T-helper 1 cell treated with Interleukin-12 subunit alpha and Interleukin-12 subunit beta and Interleukin-4 antibody, amounts not matched to agents 30 μg/mL and 1 μg/mL, for 36 hours (primary cell): ENCODE data around the gene RASSF6.
"Not testable (repeated sequence)": the region's sequence is repeated elsewhere in the genome, so short reads cannot be mapped to it uniquely, and the experiment has no call there.

ENCODE experiments used
- H3K27ac Mint-ChIP-seq: one replicate; pipeline ENCODE4 v1.8.0; 2021; ENCODE audit warnings: mild to moderate bottlenecking, mixed read lengths
- H3K27me3 Mint-ChIP-seq: one replicate; pipeline ENCODE4 v1.8.0; 2021; ENCODE audit warnings: low read depth, mixed read lengths
- H3K36me3 Mint-ChIP-seq: one replicate; pipeline ENCODE4 v1.8.0; 2021; ENCODE audit warnings: low read depth, mixed read lengths
- H3K4me1 Mint-ChIP-seq: one replicate; pipeline ENCODE4 v1.8.0; 2021; ENCODE audit warnings: low read depth, mixed read lengths
- H3K4me3 Mint-ChIP-seq: one replicate; pipeline ENCODE4 v1.8.0; 2021; ENCODE audit warnings: mild to moderate bottlenecking, moderate library complexity, mixed read lengths
- H3K9me3 Mint-ChIP-seq: one replicate; pipeline ENCODE4 v1.8.0; 2021; ENCODE audit warnings: mixed read lengths

Gene RASSF6

GRCh38 chr4:73600954-73601353 is 19.3 kb downstream of the RASSF6 start:
- no peaks in the 10 kb centered on the region for H3K36me3 Mint-ChIP-seq
- H3K27ac Mint-ChIP-seq, result no peak overlapping the region
- H3K27me3 Mint-ChIP-seq, result peaks cover 10% of the 10 kb centered on the region
- no peak overlapping the region for H3K4me3 Mint-ChIP-seq
- H3K9me3 Mint-ChIP-seq, result no peaks in the 10 kb centered on the region
- H3K4me1 Mint-ChIP-seq, result peaks cover 6% of the 10 kb centered on the region

- Mint-ChIP-seq H3K4me1 (peaks cover 2% of the 10 kb centered on the region), H3K4me3 (no peak overlapping the region), H3K9me3 (no peaks in the 10 kb centered on the region), H3K27ac (no peak overlapping the region), H3K27me3 (peaks cover 10% of the 10 kb centered on the region), H3K36me3 (no peaks in the 10 kb centered on the region)
Observed at GRCh38 chr4:73599182-73599581, 21.1 kb downstream of the RASSF6 start.

- Mint-ChIP-seq H3K27me3 (peaks cover 10% of the 10 kb centered on the region), H3K36me3 (no peaks in the 10 kb centered on the region), H3K27ac (no peak overlapping the region), H3K4me3 (no peak overlapping the region), H3K9me3 (no peaks in the 10 kb centered on the region), H3K4me1 (peaks cover 2% of the 10 kb centered on the region)
Observed at GRCh38 chr4:73597594-73597993, 22.6 kb downstream of the RASSF6 start.

- H3K36me3 Mint-ChIP-seq, H3K4me3 Mint-ChIP-seq, H3K27ac Mint-ChIP-seq, H3K4me1 Mint-ChIP-seq, H3K9me3 Mint-ChIP-seq, H3K27me3 Mint-ChIP-seq: not testable (repeated sequence)
Observed at GRCh38 chr4:73597183-73597582, 23.1 kb downstream of the RASSF6 start.

GRCh38 chr4:73596001-73596400 is 24.2 kb downstream of the RASSF6 start:
- H3K4me3 Mint-ChIP-seq, result no peak overlapping the region
- H3K36me3 Mint-ChIP-seq, result no peaks in the 10 kb centered on the region
- H3K27ac Mint-ChIP-seq, result no peak overlapping the region
- H3K27me3 Mint-ChIP-seq, result peaks cover 4% of the 10 kb centered on the region
- peaks cover 2% of the 10 kb centered on the region for H3K4me1 Mint-ChIP-seq
- H3K9me3 Mint-ChIP-seq, result no peaks in the 10 kb centered on the region

- no peaks in the 10 kb centered on the region for H3K36me3 Mint-ChIP-seq
- H3K27me3 Mint-ChIP-seq, result peaks cover 6% of the 10 kb centered on the region
- H3K9me3 Mint-ChIP-seq, result no peaks in the 10 kb centered on the region
- no peak overlapping the region for H3K4me3 Mint-ChIP-seq
- H3K4me1 Mint-ChIP-seq, result no peaks in the 10 kb centered on the region
- no peak overlapping the region for H3K27ac Mint-ChIP-seq
Observed at GRCh38 chr4:73593631-73594241, 26.5 kb downstream of the RASSF6 start.

- Mint-ChIP-seq H3K9me3 (no peaks in the 10 kb centered on the region), H3K36me3 (no peaks in the 10 kb centered on the region), H3K4me1 (no peaks in the 10 kb centered on the region), H3K27ac (no peak overlapping the region), H3K4me3 (no peak overlapping the region), H3K27me3 (peaks cover 6% of the 10 kb centered on the region)
Observed at GRCh38 chr4:73589887-73590801, 30.1 kb downstream of the RASSF6 start.

- Mint-ChIP-seq H3K36me3 (no peaks in the 10 kb centered on the region), H3K9me3 (no peaks in the 10 kb centered on the region), H3K27me3 (peaks cover 6% of the 10 kb centered on the region), H3K4me1 (no peaks in the 10 kb centered on the region), H3K27ac (no peak overlapping the region), H3K4me3 (no peak overlapping the region)
Observed at GRCh38 chr4:73589261-73589847, 30.9 kb downstream of the RASSF6 start.

- Mint-ChIP-seq H3K4me3 (no peak overlapping the region), H3K9me3 (no peaks in the 10 kb centered on the region), H3K4me1 (no peaks in the 10 kb centered on the region), H3K36me3 (no peaks in the 10 kb centered on the region), H3K27me3 (peaks cover 6% of the 10 kb centered on the region), H3K27ac (no peak overlapping the region)
Observed at GRCh38 chr4:73588613-73589012, 31.6 kb downstream of the RASSF6 start.

- Mint-ChIP-seq H3K9me3 (no peaks in the 10 kb centered on the region), H3K4me1 (no peaks in the 10 kb centered on the region), H3K4me3 (no peak overlapping the region), H3K27me3 (peaks cover 6% of the 10 kb centered on the region), H3K27ac (no peak overlapping the region), H3K36me3 (no peaks in the 10 kb centered on the region)
Observed at GRCh38 chr4:73586666-73587065, 33.6 kb downstream of the RASSF6 start.

- no peaks in the 10 kb centered on the region for H3K9me3 Mint-ChIP-seq
- H3K4me1 Mint-ChIP-seq, result no peaks in the 10 kb centered on the region
- H3K4me3 Mint-ChIP-seq, result no peak overlapping the region
- H3K36me3 Mint-ChIP-seq, result no peaks in the 10 kb centered on the region
- no peak overlapping the region for H3K27ac Mint-ChIP-seq
- H3K27me3 Mint-ChIP-seq, result peaks cover 6% of the 10 kb centered on the region
Observed at GRCh38 chr4:73586040-73586439, 34.2 kb downstream of the RASSF6 start.

GRCh38 chr4:73585345-73585744 is 34.9 kb downstream of the RASSF6 start:
- Mint-ChIP-seq H3K4me1 (no peaks in the 10 kb centered on the region), H3K27ac (no peak overlapping the region)

GRCh38 chr4:73583666-73584065 is 36.6 kb downstream of the RASSF6 start:
- Mint-ChIP-seq H3K9me3 (no peaks in the 10 kb centered on the region), H3K4me1 (no peaks in the 10 kb centered on the region), H3K27ac (no peak overlapping the region), H3K36me3 (no peaks in the 10 kb centered on the region), H3K4me3 (no peak overlapping the region), H3K27me3 (no peaks in the 10 kb centered on the region)

More at GRCh38 chr4:73585345-73585744, 34.9 kb downstream of the RASSF6 start:
- no peaks in the 10 kb centered on the region for H3K9me3 Mint-ChIP-seq
- no peaks in the 10 kb centered on the region for H3K36me3 Mint-ChIP-seq
- peaks cover 6% of the 10 kb centered on the region for H3K27me3 Mint-ChIP-seq
- H3K4me3 Mint-ChIP-seq, result no peak overlapping the region

GRCh38 chr4:73577371-73577770 is 42.9 kb downstream of the RASSF6 start:
- H3K27ac Mint-ChIP-seq, result no peak overlapping the region
- H3K27me3 Mint-ChIP-seq, result no peaks in the 10 kb centered on the region
- no peaks in the 10 kb centered on the region for H3K36me3 Mint-ChIP-seq
- no peak overlapping the region for H3K4me3 Mint-ChIP-seq
- no peaks in the 10 kb centered on the region for H3K4me1 Mint-ChIP-seq
- no peaks in the 10 kb centered on the region for H3K9me3 Mint-ChIP-seq

GRCh38 chr4:73576381-73576780 is 43.9 kb downstream of the RASSF6 start:
- Mint-ChIP-seq H3K27me3 (no peaks in the 10 kb centered on the region), H3K4me3 (no peak overlapping the region), H3K27ac (no peak overlapping the region), H3K36me3 (no peaks in the 10 kb centered on the region), H3K9me3 (no peaks in the 10 kb centered on the region), H3K4me1 (no peaks in the 10 kb centered on the region)
